ENCODE measurements around the gene ISG20L2.
A peak's percentile ranks its signal among the peaks of the same experiment; 100 is the strongest.

The ISG20L2 gene

GRCh38 chr1:156742017-156742416 lies 13.5 kb upstream of the ISG20L2 start:
- TF ChIP-seq CEBPB (IDR thresholded peaks at IDR 0.05) (no peak), ZBTB7A (IDR thresholded peaks at IDR 0.05; ENCODE audit: low read depth) (no peak), EP300 (IDR thresholded peaks at IDR 0.05; ENCODE audit: borderline replicate concordance) (no peak), NFIC (IDR thresholded peaks at IDR 0.05) (no peak)

GRCh38 chr1:156741481-156741983 lies 13.0 kb upstream of the ISG20L2 start:
- no peak for TF ChIP-seq TEAD4 (IDR thresholded peaks at IDR 0.05)
- no peak for TF ChIP-seq TAF1 (IDR thresholded peaks at IDR 0.05; ENCODE audit: low read depth)
- TF ChIP-seq FOXM1 (IDR thresholded peaks at IDR 0.05; ENCODE audit: borderline replicate concordance, low read depth), result no peak
- TF ChIP-seq ZBTB7A (IDR thresholded peaks at IDR 0.05; ENCODE audit: low read depth), result no peak
- no peak for TF ChIP-seq NFIC (IDR thresholded peaks at IDR 0.05)
- TF ChIP-seq RAD21 (IDR thresholded peaks at IDR 0.05; ENCODE audit: low read depth), result no peak
- TF ChIP-seq REST (IDR thresholded peaks at IDR 0.05; ENCODE audit: low read depth), result no peak
- TF ChIP-seq USF1 (IDR thresholded peaks at IDR 0.05), result no peak
- no peak for TF ChIP-seq TCF12 (IDR thresholded peaks at IDR 0.05; ENCODE audit: low read depth)
- no peak for TF ChIP-seq MAX (IDR thresholded peaks at IDR 0.05)
- no peak for TF ChIP-seq YY1 (IDR thresholded peaks at IDR 0.05; ENCODE audit: low read depth)
- no peak for TF ChIP-seq EP300 (IDR thresholded peaks at IDR 0.05; ENCODE audit: borderline replicate concordance)
- no peak for TF ChIP-seq CEBPB (IDR thresholded peaks at IDR 0.05)
- TF ChIP-seq EGR1 (IDR thresholded peaks at IDR 0.05), result no peak
- TF ChIP-seq CREB1 (IDR thresholded peaks at IDR 0.05; ENCODE audit: low read depth), result no peak

GRCh38 chr1:156740741-156741480 lies 12.3 kb upstream of the ISG20L2 start, which contains the start of gene MRPL24:
Gene MRPL24 (minus strand): TSS chr1:156741088. CDS start chr1:156738704, 2,384 bp downstream.
- TF ChIP-seq RAD21 (IDR thresholded peaks at IDR 0.05; ENCODE audit: low read depth), result peak; percentile 18; the same call in 1 of the 2 replicates
- TF ChIP-seq REST (IDR thresholded peaks at IDR 0.05; ENCODE audit: low read depth), result no peak
- TF ChIP-seq NFIC (IDR thresholded peaks at IDR 0.05), result peak; percentile 26; the same call in 1 of the 2 replicates
- TF ChIP-seq ZBTB7A (IDR thresholded peaks at IDR 0.05; ENCODE audit: low read depth), result no peak
- TF ChIP-seq TCF12 (IDR thresholded peaks at IDR 0.05; ENCODE audit: low read depth), result peak; percentile 86
- TF ChIP-seq FOXM1 (IDR thresholded peaks at IDR 0.05; ENCODE audit: borderline replicate concordance, low read depth), result peak; percentile 52; the same call in 1 of the 2 replicates
- no peak for TF ChIP-seq EGR1 (IDR thresholded peaks at IDR 0.05)
- TF ChIP-seq CEBPB (IDR thresholded peaks at IDR 0.05), result no peak
- peak; percentile 65 for TF ChIP-seq USF1 (IDR thresholded peaks at IDR 0.05)
- peak; percentile 64 for TF ChIP-seq TAF1 (IDR thresholded peaks at IDR 0.05; ENCODE audit: low read depth)
- peak; percentile 97 for TF ChIP-seq MAX (IDR thresholded peaks at IDR 0.05)
- 0 out of 2 replicates have a peak, but pooled peaks have one; percentile 41 for TF ChIP-seq EP300 (IDR thresholded peaks at IDR 0.05; ENCODE audit: borderline replicate concordance)
- peak; percentile 89 for TF ChIP-seq YY1 (IDR thresholded peaks at IDR 0.05; ENCODE audit: low read depth)
- peak; percentile 27; the same call in 1 of the 2 replicates for TF ChIP-seq TEAD4 (IDR thresholded peaks at IDR 0.05)
- TF ChIP-seq CREB1 (IDR thresholded peaks at IDR 0.05; ENCODE audit: low read depth), result peak; percentile 69

- no peak for TF ChIP-seq CEBPB (IDR thresholded peaks at IDR 0.05)
- TF ChIP-seq USF1 (IDR thresholded peaks at IDR 0.05), result no peak
- no peak for TF ChIP-seq EGR1 (IDR thresholded peaks at IDR 0.05)
Observed at GRCh38 chr1:156740237-156740740, 11.7 kb upstream of the ISG20L2 start.

- no peak for TF ChIP-seq YY1 (IDR thresholded peaks at IDR 0.05; ENCODE audit: low read depth)
- TF ChIP-seq TAF1 (IDR thresholded peaks at IDR 0.05; ENCODE audit: low read depth), result no peak
- TF ChIP-seq EGR1 (IDR thresholded peaks at IDR 0.05), result no peak
- no peak for TF ChIP-seq CREB1 (IDR thresholded peaks at IDR 0.05; ENCODE audit: low read depth)
- TF ChIP-seq NFIC (IDR thresholded peaks at IDR 0.05), result 0 out of 2 replicates have a peak, but pooled peaks have one; percentile 15
- no peak for TF ChIP-seq EP300 (IDR thresholded peaks at IDR 0.05; ENCODE audit: borderline replicate concordance)
- TF ChIP-seq FOXM1 (IDR thresholded peaks at IDR 0.05; ENCODE audit: borderline replicate concordance, low read depth), result no peak
Observed at GRCh38 chr1:156738916-156739315, 10.3 kb upstream of the ISG20L2 start.

Data from Ishikawa (cell line).